AG04450 (cell line): ENCODE measurements around the gene VTN. TPM values are rescaled to one million over a fixed set of nuclear protein-coding genes. Genes with fewer than 3 reads are reported as not detected.

Experiments
- CTCF ChIA-PET: fragments of 300-600, 350-600 bp; formaldehyde crosslinking; extraction: SDS; loops from one replicate; lab custom pipeline; 2022; ENCODE audit warnings: antibody characterized with exemption, inconsistent platforms; lab: Charles Lee
- POLR2A ChIA-PET: fragments of 350-600 bp; formaldehyde crosslinking; extraction: SDS; loops from one replicate; lab custom pipeline; 2021; ENCODE audit warnings: antibody characterized with exemption, inconsistent platforms; lab: Yijun Ruan, JAX
- DNase-seq: peaks from one replicate; pipeline ENCODE4 v3.0.0-alpha.2; 2011; ENCODE audit warnings: low read depth, low spot score
- H3K27ac ChIP-seq: one replicate; pipeline ENCODE4 v1.5.1; 2012; ENCODE audit warnings: low read depth, low read length, control low read depth
- H3K27me3 ChIP-seq: one replicate; pipeline ENCODE4 v1.6.0; 2012; ENCODE audit warnings: low read length; ENCODE audit not compliant: control insufficient read depth, insufficient read depth
- H3K4me3 ChIP-seq: 2 replicates; pipeline ENCODE4 v1.5.1; 2011; ENCODE audit warnings: mild to moderate bottlenecking, low read depth, low read length, control low read depth
- H3K9me3 ChIP-seq: 2 replicates; pipeline ENCODE4 v1.5.1; 2012; ENCODE audit warnings: low read length; ENCODE audit not compliant: control insufficient read depth, insufficient read depth
- CTCF ChIP-seq: IDR thresholded peaks from 2 replicates; pipeline ENCODE4 v1.5.1; 2011; ENCODE audit warnings: low read depth, low read length, control low read depth, inconsistent platforms
- polyA plus RNA-seq: library from polyadenylated mRNA; depleted of rRNA; stranded (reverse); fragments of >200 nt; gene quantifications from 2 replicates; pipeline ENCODE4 v1.2.3, GENCODE V29; 2011

VTN gene
- polyA plus RNA-seq, 1 experiment, result 0.53 TPM

GRCh38 chr17:28335201-28335958 is 34.7 kb downstream of the VTN start, which contains the start of the genes IFT20 and TNFAIP1:
IFT20 (minus strand) TSS chr17:28335472; CDS start chr17:28331985, 3,487 bp downstream.
TNFAIP1 (plus strand) TSS chr17:28335761; CDS start chr17:28339522, 3,761 bp downstream.
- CTCF ChIA-PET, result interaction anchor here (0.7 to 1.2 kb wide), 3 partner anchors 84 to 442 kb away, joined by 3 to 7 read pairs (median 4); partner anchors contain the start of gene LYRM9
- Histone ChIP-seq H3K4me3 (peak within 1 kb of the TSS; percentile 97), H3K9me3 (no peaks in the 10 kb centered on the region; the same call in 1 of the 2 replicates), H3K27me3 (no peaks in the 10 kb centered on the region), H3K27ac (peak within 1 kb of the TSS; percentile 99)
- POLR2A ChIA-PET, result interaction anchor here (0.6 to 2.6 kb wide), 12 partner anchors 8 to 294 kb away, joined by 3 to 36 read pairs (median 4); partner anchors contain the start of genes POLDIP2, SARM1, TMEM97 and VTN
- DNase-seq, result peak; percentile 100
- no peak for TF ChIP-seq CTCF

GRCh38 chr17:28334666-28335200 is 35.4 kb downstream of the VTN start:
- POLR2A ChIA-PET, result interaction anchor here (1.0 to 2.6 kb wide), 9 partner anchors 9 to 294 kb away, joined by 3 to 36 read pairs (median 5); partner anchors contain the start of genes POLDIP2, SARM1 and VTN
- no peak for DNase-seq

GRCh38 chr17:28334171-28334570 is 35.9 kb downstream of the VTN start:
- DNase-seq, result no peak
- ChIA-PET CTCF (interaction anchor here (0.6 to 1.1 kb wide), 2 partner anchors 31 to 82 kb away, joined by 3 to 5 read pairs; no protein-coding TSS in a partner anchor), POLR2A (interaction anchor here (2.6 kb wide), 1 partner anchor 12 kb away, joined by 28 read pairs; no protein-coding TSS in a partner anchor)
- TF ChIP-seq CTCF, result no peak
- Histone ChIP-seq H3K27ac (no peak overlapping the region), H3K27me3 (no peaks in the 10 kb centered on the region), H3K4me3 (peak overlapping the region; percentile 65), H3K9me3 (no peaks in the 10 kb centered on the region; the same call in 1 of the 2 replicates)

More at GRCh38 chr17:28334666-28335200, 35.4 kb downstream of the VTN start:
- CTCF ChIA-PET, result interaction anchor here (0.6 to 1.1 kb wide), 2 partner anchors 32 to 82 kb away, joined by 3 to 5 read pairs; no protein-coding TSS in a partner anchor
- Histone ChIP-seq H3K9me3 (no peaks in the 10 kb centered on the region; the same call in 1 of the 2 replicates), H3K27ac (peak overlapping the region; percentile 93), H3K27me3 (no peaks in the 10 kb centered on the region), H3K4me3 (peak overlapping the region; percentile 65)
- no peak for TF ChIP-seq CTCF

GRCh38 chr17:28333083-28333746 is 36.9 kb downstream of the VTN start:
- H3K27me3 ChIP-seq, result no peaks in the 10 kb centered on the region
- H3K27ac ChIP-seq, result no peak overlapping the region
- ChIA-PET POLR2A (no interaction called here), CTCF (no interaction called here)
- TF ChIP-seq CTCF, result no peak
- DNase-seq, result no peak
- H3K4me3 ChIP-seq, result no peak overlapping the region
- H3K9me3 ChIP-seq, result no peaks in the 10 kb centered on the region; the same call in 1 of the 2 replicates
